Activated CD4-positive, alpha-beta T cell treated with anti-CD3 and anti-CD28 coated beads for 36 hours (primary cell): ENCODE measurements around the gene NINL. TPM values are rescaled to one million over a fixed set of nuclear protein-coding genes. Genes with fewer than 3 reads are reported as not detected.

Experiments
- ATAC-seq: fragments of 200-7000 bp; cut with Tn5 transposase; one replicate; pipeline ENCODE4 v1.10.0; 2021; ENCODE audit warnings: mild to moderate bottlenecking, moderate library complexity
- CTCF ChIA-PET: fragments of 350-600 bp; sonication (Branson Sonifier 250); formaldehyde crosslinking; loops from one replicate; lab custom pipeline; 2021; ENCODE audit warnings: antibody characterized with exemption; lab: Charles Lee
- POLR2A ChIA-PET: fragments of 350-600 bp; sonication (Branson Sonifier 250); formaldehyde crosslinking; loops from one replicate; lab custom pipeline; 2021; ENCODE audit warnings: antibody characterized with exemption, inconsistent platforms; lab: Charles Lee
- DNase-seq: peaks from one replicate; pipeline ENCODE4 v3.0.0-alpha.2; 2020
- H3K27ac Mint-ChIP-seq: one replicate; pipeline ENCODE4 v1.8.0; 2021; ENCODE audit warnings: mixed read lengths
- H3K27me3 Mint-ChIP-seq: one replicate; pipeline ENCODE4 v1.8.0; 2021; ENCODE audit warnings: mixed read lengths
- H3K36me3 Mint-ChIP-seq: one replicate; pipeline ENCODE4 v1.8.0; 2021; ENCODE audit warnings: low read depth, mixed read lengths
- H3K4me1 Mint-ChIP-seq: one replicate; pipeline ENCODE4 v1.8.0; 2021; ENCODE audit warnings: mixed read lengths
- H3K4me3 Mint-ChIP-seq: one replicate; pipeline ENCODE4 v1.8.0; 2021; ENCODE audit warnings: mild to moderate bottlenecking, moderate library complexity, mixed read lengths
- H3K9me3 Mint-ChIP-seq: one replicate; pipeline ENCODE4 v1.8.0; 2021; ENCODE audit warnings: low read depth, mixed read lengths
- intact Hi-C, 2 experiments: fragments of 100-400 bp; cut with DNase I in 1 of 2; cut with micrococcal nuclease in 1 of 2; formaldehyde crosslinking; loops; one replicate each; pipeline versions ENCODE4 v1.14.2 to v1.15.1; 2022 to 2024; cut with DNase I, micrococcal nuclease
- total RNA-seq, 2 experiments: library from RNA; stranded (reverse); gene quantifications; one replicate each; pipeline ENCODE4 v1.2.3, GENCODE V29; 2021

Gene NINL
- total RNA-seq, 2 experiments from 2014 or later = 3.3 to 4.1 TPM

DNA sequence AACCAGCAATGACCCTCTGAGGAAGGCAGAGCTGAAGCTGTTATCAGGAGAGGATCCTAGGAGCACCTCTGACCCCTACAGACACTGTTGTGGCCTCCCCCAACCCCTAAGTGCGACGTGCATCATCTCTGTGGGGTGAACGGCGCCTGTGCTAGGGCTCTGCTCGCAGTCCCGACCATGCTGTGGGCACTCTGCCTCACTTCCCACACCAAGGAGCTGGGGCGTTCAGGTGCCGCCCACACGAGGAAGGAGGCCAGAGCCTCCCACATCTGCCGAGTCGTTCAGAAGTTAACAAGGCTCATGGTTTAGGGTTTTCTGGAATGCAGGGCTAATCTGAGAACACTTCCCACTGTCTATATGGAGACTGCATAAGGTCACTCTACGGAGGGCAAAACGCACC, 115.8 kb downstream of the NINL start:
- peaks cover 4% of the 10 kb centered on the region for H3K4me1 Mint-ChIP-seq
- DNase-seq (no peak), ATAC-seq (no peak)
- H3K9me3 Mint-ChIP-seq = no peaks in the 10 kb centered on the region
- POLR2A ChIA-PET = no interaction called here
- CTCF ChIA-PET = interaction anchor here (0.6 kb wide), 2 partner anchors 100 to 162 kb away, joined by 3 read pairs; no protein-coding TSS in a partner anchor
- H3K36me3 Mint-ChIP-seq = no peaks in the 10 kb centered on the region
- H3K27ac Mint-ChIP-seq = no peak overlapping the region
- no peak overlapping the region for H3K4me3 Mint-ChIP-seq
- no peaks in the 10 kb centered on the region for H3K27me3 Mint-ChIP-seq
- intact Hi-C loops = no loop called here

DNA sequence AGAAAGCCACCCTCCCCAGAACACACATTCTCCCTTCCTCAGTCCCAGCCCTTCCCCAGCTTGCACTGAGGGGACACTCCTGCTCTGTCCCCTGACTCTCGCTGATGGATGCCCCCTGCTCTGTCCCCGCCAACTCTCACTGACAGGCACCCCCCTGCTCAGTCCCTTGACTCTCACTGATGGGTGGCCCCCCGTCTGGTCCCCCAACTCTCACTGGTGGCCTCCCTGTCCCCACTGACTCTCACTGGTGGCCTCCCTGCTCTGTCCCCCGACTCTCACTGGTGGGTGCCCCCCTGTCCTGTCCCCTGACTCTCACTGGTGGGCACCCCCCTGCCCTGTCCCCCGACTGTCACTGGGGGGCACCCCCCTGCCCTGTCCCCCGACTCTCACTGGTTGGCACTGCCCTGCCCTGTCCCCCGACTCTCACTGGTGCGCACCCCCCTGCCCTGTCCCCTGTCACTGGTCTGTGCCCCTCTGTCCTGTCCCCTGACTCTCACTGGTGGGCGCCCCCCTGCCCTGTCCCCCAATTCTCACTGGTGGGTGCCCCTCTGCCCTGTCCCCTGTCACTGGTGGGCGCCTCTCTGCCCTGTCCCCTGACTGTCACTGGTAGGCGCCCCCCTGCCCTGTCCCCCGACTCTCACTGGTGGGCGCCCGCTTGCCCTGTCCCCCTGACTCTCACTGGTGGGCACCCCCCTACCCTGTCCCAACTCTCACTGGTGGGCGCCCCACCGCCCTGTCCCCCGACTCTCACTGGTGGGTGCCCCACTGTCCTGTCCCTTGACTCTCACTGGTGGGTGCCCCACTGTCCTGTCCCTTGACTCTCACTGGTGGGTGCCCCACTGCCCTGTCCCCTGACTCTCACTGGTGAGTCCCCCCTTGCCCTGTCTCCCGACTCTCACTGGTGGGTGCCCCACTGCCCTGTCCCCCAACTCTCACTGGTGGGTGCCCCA, 116.9 kb downstream of the NINL start:
- POLR2A ChIA-PET = no interaction called here
- no peak overlapping the region for H3K27ac Mint-ChIP-seq
- H3K9me3 Mint-ChIP-seq = no peaks in the 10 kb centered on the region
- H3K4me3 Mint-ChIP-seq = no peak overlapping the region
- H3K4me1 Mint-ChIP-seq = peaks cover 4% of the 10 kb centered on the region
- no peaks in the 10 kb centered on the region for H3K36me3 Mint-ChIP-seq
- CTCF ChIA-PET = interaction anchor here (0.6 kb wide), 1 partner anchor 72 kb away, joined by 3 read pairs; no protein-coding TSS in a partner anchor
- no peak for ATAC-seq
- no peaks in the 10 kb centered on the region for H3K27me3 Mint-ChIP-seq
- intact Hi-C loops = no loop called here
- DNase-seq = no peak

DNA sequence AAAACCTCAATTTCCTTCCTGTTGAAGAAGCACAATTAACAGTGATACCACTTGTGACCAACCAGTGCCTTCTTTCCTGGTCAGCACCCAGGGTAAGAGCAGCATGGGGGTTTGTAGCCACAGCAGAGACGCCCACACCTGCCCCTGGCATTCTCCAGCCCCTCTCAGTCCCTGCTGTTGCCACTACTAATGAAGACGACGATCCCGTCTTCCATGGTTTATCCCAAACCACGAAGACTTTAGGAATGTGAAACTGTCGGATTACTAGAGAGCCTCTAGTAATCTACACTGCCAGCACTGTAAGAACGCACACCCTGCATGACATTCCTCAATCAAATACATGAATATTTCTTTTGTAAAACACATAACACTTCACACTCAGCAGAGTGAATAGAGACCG, 117.9 kb downstream of the NINL start:
- intact Hi-C loops = no loop called here
- Mint-ChIP-seq H3K27me3 (no peaks in the 10 kb centered on the region), H3K27ac (no peak overlapping the region), H3K36me3 (no peaks in the 10 kb centered on the region), H3K4me3 (no peak overlapping the region), H3K4me1 (peaks cover 4% of the 10 kb centered on the region), H3K9me3 (no peaks in the 10 kb centered on the region)
- DNase-seq (no peak), ATAC-seq (no peak)
- CTCF ChIA-PET = interaction anchor here (0.6 kb wide), 1 partner anchor 73 kb away, joined by 3 read pairs; no protein-coding TSS in a partner anchor
- POLR2A ChIA-PET = no interaction called here

DNA sequence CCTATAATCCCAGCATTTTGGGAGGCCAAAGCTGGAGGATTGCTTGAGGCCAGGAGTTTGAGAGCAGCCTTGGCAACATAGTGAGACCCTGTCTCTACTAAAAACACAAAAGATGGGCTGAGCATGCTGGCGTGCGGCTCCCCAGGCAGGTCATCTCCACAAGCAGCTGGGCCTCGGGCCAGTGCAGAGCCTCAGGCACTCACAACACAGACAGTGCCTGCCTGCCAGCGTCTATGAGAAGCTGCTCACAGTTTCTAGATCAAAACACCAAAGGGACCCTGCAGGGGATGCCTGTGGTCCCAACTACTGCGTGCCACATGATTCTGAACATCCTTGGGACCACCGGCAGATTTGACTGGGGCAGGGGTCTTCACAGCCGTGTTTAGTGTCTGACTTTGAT, 118.5 kb downstream of the NINL start:
- intact Hi-C loops = no loop called here
- no peaks in the 10 kb centered on the region for H3K27me3 Mint-ChIP-seq

GRCh38 chr20:25465243-25466135, 119.8 kb downstream of the NINL start:
- Mint-ChIP-seq H3K9me3 (no peaks in the 10 kb centered on the region), H3K27ac (no peak overlapping the region)

More for the DNA sequence above, 118.5 kb downstream of the NINL start:
- CTCF ChIA-PET = no interaction called here
- Mint-ChIP-seq H3K27ac (no peak overlapping the region), H3K4me1 (peaks cover 4% of the 10 kb centered on the region), H3K36me3 (no peaks in the 10 kb centered on the region), H3K9me3 (no peaks in the 10 kb centered on the region), H3K4me3 (no peak overlapping the region)
- POLR2A ChIA-PET = no interaction called here
- ATAC-seq (no peak), DNase-seq (no peak)

DNA sequence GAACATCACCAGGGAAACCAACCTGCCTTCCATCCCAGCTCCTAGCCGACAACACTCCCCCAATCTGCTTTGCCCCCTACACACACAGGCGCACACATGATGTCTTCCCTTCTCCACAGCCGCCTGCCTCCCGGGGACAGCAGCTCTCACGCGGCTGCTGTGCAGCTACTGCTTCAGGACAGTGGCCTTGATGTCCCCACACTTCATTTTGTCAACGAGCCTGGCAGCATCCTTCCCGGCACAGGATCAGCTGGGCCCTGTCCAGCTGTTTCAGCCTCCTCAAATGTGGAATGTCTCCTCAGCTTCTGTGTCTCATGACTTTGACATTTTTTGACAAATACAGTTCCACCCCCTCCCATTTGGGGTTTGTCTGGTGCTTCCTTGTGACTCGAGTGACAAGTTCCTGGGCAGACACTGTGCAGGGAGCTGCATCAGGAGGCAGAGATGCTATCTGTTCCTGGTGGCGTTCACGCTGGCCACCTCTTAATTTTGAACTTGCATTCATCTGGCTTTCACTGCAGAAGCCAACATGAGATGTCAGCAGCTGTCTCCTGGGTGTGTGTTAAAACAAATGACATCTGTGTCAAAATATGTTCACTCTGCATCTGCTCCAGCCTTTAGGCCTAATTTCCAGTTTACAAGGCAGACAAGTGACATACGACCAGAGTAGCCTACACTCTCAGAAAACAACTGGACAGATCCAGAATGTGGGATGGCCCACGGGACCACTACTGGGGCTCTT, 120.7 kb downstream of the NINL start:
- POLR2A ChIA-PET = no interaction called here

More at GRCh38 chr20:25465243-25466135, 119.8 kb downstream of the NINL start:
- CTCF ChIA-PET = no interaction called here
- no peak for DNase-seq
- POLR2A ChIA-PET = no interaction called here
- ATAC-seq = no peak
- no peaks in the 10 kb centered on the region for H3K27me3 Mint-ChIP-seq
- H3K4me1 Mint-ChIP-seq = peaks cover 4% of the 10 kb centered on the region
- no peaks in the 10 kb centered on the region for H3K36me3 Mint-ChIP-seq
- no peak overlapping the region for H3K4me3 Mint-ChIP-seq
- intact Hi-C loops = no loop called here

DNA sequence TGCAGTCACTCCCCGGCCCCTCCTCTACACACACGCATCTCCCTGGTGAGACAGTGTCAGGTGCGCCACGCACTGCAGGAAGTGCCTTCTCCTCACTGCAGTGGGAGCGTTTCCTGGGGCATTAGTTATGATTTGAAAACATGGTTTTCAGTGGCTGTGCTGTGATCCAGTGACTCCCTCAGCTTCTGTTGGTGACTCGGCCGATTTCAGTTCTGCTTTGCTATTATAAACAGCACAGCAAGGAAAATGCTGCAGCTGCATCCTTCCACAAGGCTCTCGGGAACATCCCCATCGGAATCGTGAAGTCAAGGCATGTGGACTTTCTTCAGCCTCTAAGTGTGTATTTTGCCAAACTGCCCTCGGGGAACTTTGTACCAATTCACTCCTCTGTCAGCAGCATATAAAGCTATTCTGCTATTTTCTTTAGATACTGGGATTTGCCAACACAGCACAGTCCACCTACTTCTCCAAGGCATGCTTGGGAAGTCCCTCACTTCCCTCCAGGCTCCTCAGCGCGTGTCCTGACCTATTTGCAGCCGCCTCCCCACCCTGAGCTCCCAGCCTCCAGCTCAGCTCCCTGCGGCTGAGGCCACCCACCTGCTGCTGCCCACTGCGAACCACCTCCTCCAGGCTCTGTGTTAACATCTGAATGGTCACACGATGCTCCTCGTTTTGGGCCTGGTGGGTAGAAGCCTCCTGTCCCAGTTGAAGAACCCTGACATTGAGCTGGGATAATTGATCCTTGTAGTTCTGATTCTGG, 123.4 kb downstream of the NINL start:
- DNase-seq (no peak), ATAC-seq (no peak)
- Mint-ChIP-seq H3K36me3 (no peaks in the 10 kb centered on the region), H3K27ac (no peak overlapping the region), H3K9me3 (no peaks in the 10 kb centered on the region), H3K4me3 (no peak overlapping the region), H3K27me3 (no peaks in the 10 kb centered on the region), H3K4me1 (no peaks in the 10 kb centered on the region)
- CTCF ChIA-PET = interaction anchor here (1.1 kb wide), 1 partner anchor 23 kb away, joined by 3 read pairs; no protein-coding TSS in a partner anchor
- POLR2A ChIA-PET = no interaction called here
- intact Hi-C loops = no loop called here

More for the DNA sequence above, 120.7 kb downstream of the NINL start:
- H3K9me3 Mint-ChIP-seq = no peaks in the 10 kb centered on the region
- H3K27ac Mint-ChIP-seq = no peak overlapping the region
- H3K4me1 Mint-ChIP-seq = no peaks in the 10 kb centered on the region
- no peak for ATAC-seq
- intact Hi-C loops = no loop called here
- H3K36me3 Mint-ChIP-seq = no peaks in the 10 kb centered on the region
- CTCF ChIA-PET = no interaction called here
- no peaks in the 10 kb centered on the region for H3K27me3 Mint-ChIP-seq
- DNase-seq = no peak
- no peak overlapping the region for H3K4me3 Mint-ChIP-seq

DNA sequence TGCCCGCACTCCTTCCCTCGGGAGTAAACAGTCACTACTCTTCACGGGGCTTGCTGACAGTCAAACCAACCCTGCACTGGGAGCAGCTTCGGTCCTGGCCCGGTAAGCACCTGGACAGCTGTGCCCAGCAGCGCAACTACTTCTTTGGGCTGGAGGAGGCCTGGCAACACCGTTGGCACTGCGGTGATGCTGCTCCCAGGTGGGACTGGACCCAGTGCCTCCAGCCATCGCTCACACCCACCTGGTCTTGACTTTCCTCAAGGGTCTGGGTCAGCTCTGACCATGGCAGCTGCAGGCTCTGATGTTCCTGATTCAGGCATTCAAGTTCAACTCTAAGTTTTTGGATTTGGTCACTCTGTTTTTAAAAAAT, 124.1 kb downstream of the NINL start:
- no peak overlapping the region for H3K27ac Mint-ChIP-seq
- CTCF ChIA-PET = no interaction called here
- H3K9me3 Mint-ChIP-seq = no peaks in the 10 kb centered on the region
- POLR2A ChIA-PET = no interaction called here
- ATAC-seq = no peak
- no peaks in the 10 kb centered on the region for H3K4me1 Mint-ChIP-seq
- no peaks in the 10 kb centered on the region for H3K27me3 Mint-ChIP-seq
- H3K4me3 Mint-ChIP-seq = no peak overlapping the region
- no peaks in the 10 kb centered on the region for H3K36me3 Mint-ChIP-seq
- intact Hi-C loops = no loop called here
- DNase-seq = no peak

GRCh38 chr20:25460566-25461280, 124.6 kb downstream of the NINL start:
- intact Hi-C loops = no loop called here
- ChIA-PET CTCF (no interaction called here), POLR2A (no interaction called here)
- H3K9me3 Mint-ChIP-seq = no peaks in the 10 kb centered on the region
- no peak overlapping the region for H3K27ac Mint-ChIP-seq
- no peak for DNase-seq
- ATAC-seq = no peak
- H3K36me3 Mint-ChIP-seq = no peaks in the 10 kb centered on the region
- H3K4me1 Mint-ChIP-seq = no peaks in the 10 kb centered on the region
- no peaks in the 10 kb centered on the region for H3K27me3 Mint-ChIP-seq
- H3K4me3 Mint-ChIP-seq = no peak overlapping the region

DNA sequence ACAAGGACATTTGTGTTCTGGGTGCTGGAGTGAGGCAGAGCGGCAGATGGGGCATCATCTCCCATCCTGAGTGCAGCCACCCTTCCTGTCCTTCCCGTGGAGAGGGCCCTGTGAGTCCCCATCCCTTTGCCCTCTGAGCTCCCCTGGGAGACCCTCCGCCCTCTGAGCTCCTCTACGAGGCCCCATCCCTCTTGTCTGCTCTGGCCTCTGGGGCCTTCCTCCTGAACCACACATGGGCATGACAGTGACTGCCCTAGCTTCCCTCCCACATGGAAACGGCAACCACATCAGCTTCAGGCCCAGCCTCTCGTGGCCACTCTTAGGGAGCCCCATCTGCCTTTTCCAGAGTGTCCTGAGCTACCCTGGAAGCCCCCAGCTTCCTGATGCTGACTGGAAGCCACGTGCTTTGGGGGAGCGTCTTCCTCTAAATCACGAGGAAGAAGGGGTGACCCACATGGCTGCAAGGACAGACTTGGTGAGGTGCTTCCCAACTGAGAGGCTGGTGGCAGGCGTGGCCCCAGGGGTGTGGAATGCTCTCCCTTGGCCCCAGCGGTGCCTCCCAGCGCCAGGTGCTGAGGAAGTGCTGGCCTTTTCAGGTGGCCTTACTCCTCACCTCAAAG, 125.3 kb downstream of the NINL start:
- no peak overlapping the region for H3K4me3 Mint-ChIP-seq
- H3K27me3 Mint-ChIP-seq = no peaks in the 10 kb centered on the region
- no peaks in the 10 kb centered on the region for H3K4me1 Mint-ChIP-seq
- intact Hi-C loops = no loop called here
- ATAC-seq (no peak), DNase-seq (no peak)
- ChIA-PET POLR2A (no interaction called here), CTCF (interaction anchor here (0.6 kb wide), 1 partner anchor 66 kb away, joined by 4 read pairs; no protein-coding TSS in a partner anchor)
- no peaks in the 10 kb centered on the region for H3K36me3 Mint-ChIP-seq
- no peak overlapping the region for H3K27ac Mint-ChIP-seq
- H3K9me3 Mint-ChIP-seq = no peaks in the 10 kb centered on the region
